ENCODE measurements around the gene TEX14.
A peak's percentile ranks its signal among the peaks of the same experiment; 100 is the strongest.
"Not testable (repeated sequence)": the region's sequence is repeated elsewhere in the genome, so short reads cannot be mapped to it uniquely, and the experiment has no call there.

The TEX14 gene

GRCh38 chr17:58692239-58693055 lies 602 bp upstream of the TEX14 start, which contains the start of gene RAD51C:
TSS of gene RAD51C (plus strand) at chr17:58692602. CDS start at chr17:58692644, 42 bp downstream.
- H3K27ac ChIP-seq (ENCODE audit: low read depth, low read length) = peak within 1 kb of the TSS; percentile 62
- peak within 1 kb of the TSS; percentile 100 for H2AFZ ChIP-seq (ENCODE audit: low read length, unreplicated experiment)
- H3K27me3 ChIP-seq (ENCODE audit: insufficient read depth, low read length) = no peaks in the 10 kb centered on the region
- H3K4me1 ChIP-seq (ENCODE audit: control insufficient read depth, insufficient read depth, low read length, unreplicated experiment) = peaks cover 16% of the 10 kb centered on the region
- H3K36me3 ChIP-seq (ENCODE audit: insufficient read depth, low read length) = no peaks in the 10 kb centered on the region
- H3K4me3 ChIP-seq (ENCODE audit: low read depth, low read length) = peak within 1 kb of the TSS; percentile 96
- peaks cover 26% of the 10 kb centered on the region for H3K79me2 ChIP-seq (ENCODE audit: control insufficient read depth, insufficient read depth, low read length, unreplicated experiment)

- not testable (repeated sequence) for H3K27me3 ChIP-seq (ENCODE audit: insufficient read depth, low read length); H3K4me3 ChIP-seq (ENCODE audit: low read depth, low read length); H2AFZ ChIP-seq (ENCODE audit: low read length, unreplicated experiment); H3K36me3 ChIP-seq (ENCODE audit: insufficient read depth, low read length); H3K27ac ChIP-seq (ENCODE audit: low read depth, low read length)
- Histone ChIP-seq H3K79me2 (ENCODE audit: control insufficient read depth, insufficient read depth, low read length, unreplicated experiment) (peaks cover 26% of the 10 kb centered on the region), H3K4me1 (ENCODE audit: control insufficient read depth, insufficient read depth, low read length, unreplicated experiment) (peaks cover 16% of the 10 kb centered on the region)
Observed at GRCh38 chr17:58690033-58690432, 1.8 kb downstream of the TEX14 start.

GRCh38 chr17:58688521-58688920 lies 3.3 kb downstream of the TEX14 start:
- H3K27ac ChIP-seq (ENCODE audit: low read depth, low read length) = no peak overlapping the region
- H2AFZ ChIP-seq (ENCODE audit: low read length, unreplicated experiment) = no peak overlapping the region
- H3K4me1 ChIP-seq (ENCODE audit: control insufficient read depth, insufficient read depth, low read length, unreplicated experiment) = peaks cover 8% of the 10 kb centered on the region
- H3K27me3 ChIP-seq (ENCODE audit: insufficient read depth, low read length) = no peaks in the 10 kb centered on the region
- no peaks in the 10 kb centered on the region for H3K36me3 ChIP-seq (ENCODE audit: insufficient read depth, low read length)
- peaks cover 11% of the 10 kb centered on the region for H3K79me2 ChIP-seq (ENCODE audit: control insufficient read depth, insufficient read depth, low read length, unreplicated experiment)
- H3K4me3 ChIP-seq (ENCODE audit: low read depth, low read length) = no peak overlapping the region

GRCh38 chr17:58686980-58687379 lies 4.9 kb downstream of the TEX14 start:
- no peak overlapping the region for H2AFZ ChIP-seq (ENCODE audit: low read length, unreplicated experiment)
- no peaks in the 10 kb centered on the region for H3K79me2 ChIP-seq (ENCODE audit: control insufficient read depth, insufficient read depth, low read length, unreplicated experiment)
- no peaks in the 10 kb centered on the region for H3K36me3 ChIP-seq (ENCODE audit: insufficient read depth, low read length)
- H3K4me1 ChIP-seq (ENCODE audit: control insufficient read depth, insufficient read depth, low read length, unreplicated experiment) = peaks cover under 1% of the 10 kb centered on the region
- H3K4me3 ChIP-seq (ENCODE audit: low read depth, low read length) = no peak overlapping the region
- no peaks in the 10 kb centered on the region for H3K27me3 ChIP-seq (ENCODE audit: insufficient read depth, low read length)
- H3K27ac ChIP-seq (ENCODE audit: low read depth, low read length) = no peak overlapping the region

GRCh38 chr17:58684462-58684861 lies 7.4 kb downstream of the TEX14 start:
- not testable (repeated sequence) for H3K36me3 ChIP-seq (ENCODE audit: insufficient read depth, low read length); H2AFZ ChIP-seq (ENCODE audit: low read length, unreplicated experiment); H3K79me2 ChIP-seq (ENCODE audit: control insufficient read depth, insufficient read depth, low read length, unreplicated experiment); H3K4me1 ChIP-seq (ENCODE audit: control insufficient read depth, insufficient read depth, low read length, unreplicated experiment); H3K4me3 ChIP-seq (ENCODE audit: low read depth, low read length); H3K27ac ChIP-seq (ENCODE audit: low read depth, low read length); H3K27me3 ChIP-seq (ENCODE audit: insufficient read depth, low read length)

GRCh38 chr17:58684003-58684402 lies 7.8 kb downstream of the TEX14 start:
- H3K79me2 ChIP-seq (ENCODE audit: control insufficient read depth, insufficient read depth, low read length, unreplicated experiment) = no peaks in the 10 kb centered on the region
- H3K4me1 ChIP-seq (ENCODE audit: control insufficient read depth, insufficient read depth, low read length, unreplicated experiment) = no peaks in the 10 kb centered on the region
- H3K27me3 ChIP-seq (ENCODE audit: insufficient read depth, low read length) = no peaks in the 10 kb centered on the region
- H3K4me3 ChIP-seq (ENCODE audit: low read depth, low read length) = no peak overlapping the region
- no peaks in the 10 kb centered on the region for H3K36me3 ChIP-seq (ENCODE audit: insufficient read depth, low read length)
- no peak overlapping the region for H3K27ac ChIP-seq (ENCODE audit: low read depth, low read length)
- H2AFZ ChIP-seq (ENCODE audit: low read length, unreplicated experiment) = no peak overlapping the region

- Histone ChIP-seq H3K4me3 (ENCODE audit: low read depth, low read length) (no peak overlapping the region), H3K27ac (ENCODE audit: low read depth, low read length) (no peak overlapping the region)
Observed at GRCh38 chr17:58680038-58680369, 11.8 kb downstream of the TEX14 start.

GRCh38 chr17:58679263-58680037 lies 12.4 kb downstream of the TEX14 start:
- Histone ChIP-seq H3K27me3 (ENCODE audit: insufficient read depth, low read length) (no peaks in the 10 kb centered on the region), H3K4me3 (ENCODE audit: low read depth, low read length) (no peak overlapping the region), H3K27ac (ENCODE audit: low read depth, low read length) (peak overlapping the region; percentile 55), H3K79me2 (ENCODE audit: control insufficient read depth, insufficient read depth, low read length, unreplicated experiment) (no peaks in the 10 kb centered on the region), H2AFZ (ENCODE audit: low read length, unreplicated experiment) (no peak overlapping the region), H3K4me1 (ENCODE audit: control insufficient read depth, insufficient read depth, low read length, unreplicated experiment) (peaks cover 11% of the 10 kb centered on the region), H3K36me3 (ENCODE audit: insufficient read depth, low read length) (no peaks in the 10 kb centered on the region)

More at GRCh38 chr17:58680038-58680369, 11.8 kb downstream of the TEX14 start:
- Histone ChIP-seq H2AFZ (ENCODE audit: low read length, unreplicated experiment) (no peak overlapping the region), H3K27me3 (ENCODE audit: insufficient read depth, low read length) (no peaks in the 10 kb centered on the region), H3K36me3 (ENCODE audit: insufficient read depth, low read length) (no peaks in the 10 kb centered on the region), H3K79me2 (ENCODE audit: control insufficient read depth, insufficient read depth, low read length, unreplicated experiment) (no peaks in the 10 kb centered on the region), H3K4me1 (ENCODE audit: control insufficient read depth, insufficient read depth, low read length, unreplicated experiment) (peaks cover 11% of the 10 kb centered on the region)

- H3K4me3 ChIP-seq (ENCODE audit: low read depth, low read length) = not testable (repeated sequence)
- H3K4me1 ChIP-seq (ENCODE audit: control insufficient read depth, insufficient read depth, low read length, unreplicated experiment) = peaks cover 11% of the 10 kb centered on the region
Observed at GRCh38 chr17:58678287-58678686, 13.6 kb downstream of the TEX14 start.

GRCh38 chr17:58677194-58677880 lies 14.5 kb downstream of the TEX14 start:
- Histone ChIP-seq H3K36me3 (ENCODE audit: insufficient read depth, low read length) (no peaks in the 10 kb centered on the region), H3K27ac (ENCODE audit: low read depth, low read length) (no peak overlapping the region), H3K79me2 (ENCODE audit: control insufficient read depth, insufficient read depth, low read length, unreplicated experiment) (no peaks in the 10 kb centered on the region), H3K4me1 (ENCODE audit: control insufficient read depth, insufficient read depth, low read length, unreplicated experiment) (peaks cover 11% of the 10 kb centered on the region), H3K27me3 (ENCODE audit: insufficient read depth, low read length) (no peaks in the 10 kb centered on the region), H2AFZ (ENCODE audit: low read length, unreplicated experiment) (peak overlapping the region; percentile 59), H3K4me3 (ENCODE audit: low read depth, low read length) (no peak overlapping the region)

More at GRCh38 chr17:58678287-58678686, 13.6 kb downstream of the TEX14 start:
- H3K36me3 ChIP-seq (ENCODE audit: insufficient read depth, low read length); H3K27ac ChIP-seq (ENCODE audit: low read depth, low read length); H3K79me2 ChIP-seq (ENCODE audit: control insufficient read depth, insufficient read depth, low read length, unreplicated experiment); H2AFZ ChIP-seq (ENCODE audit: low read length, unreplicated experiment); H3K27me3 ChIP-seq (ENCODE audit: insufficient read depth, low read length): not testable (repeated sequence)
